Heart right ventricle (tissue), 16 donors: ENCODE results near the gene STYXL1. TPM values are rescaled to one million over a fixed set of nuclear protein-coding genes. Genes with fewer than 3 reads are reported as not detected.

Source experiments
- ATAC-seq, 8 donors: fragments of 200-7000 bp; cut with Tn5 transposase; one replicate each; pipeline ENCODE4 v1.9.1; 2020; ENCODE audit warnings: mild to moderate bottlenecking in 8 of 8, moderate library complexity in 8 of 8, moderate number of reproducible peaks in 1 of 8
- DNase-seq, 2 donors: peaks; one replicate each; pipeline ENCODE4 v3.0.0-alpha.2; 2020
- H3K27ac ChIP-seq, 10 donors: fragments of 200-600 bp; sonication (generic) in 2 of 10; one replicate each; pipeline versions ENCODE4 v1.5.0 to v1.8.0; 2020 to 2022; ENCODE audit warnings: mild to moderate bottlenecking in 3 of 10
- H3K27me3 ChIP-seq, 7 donors: fragments of 200-600 bp; one replicate each; pipeline ENCODE4 v1.8.0; 2021 to 2022; ENCODE audit warnings: mild to moderate bottlenecking in 2 of 7
- H3K36me3 ChIP-seq, 9 donors: fragments of 200-600 bp; sonication (generic) in 1 of 9; one replicate each; pipeline versions ENCODE4 v1.5.0 to v1.8.0; 2020 to 2022; ENCODE audit warnings: mild to moderate bottlenecking in 2 of 9
- H3K4me1 ChIP-seq, 9 donors: fragments of 200-600 bp; sonication (generic) in 1 of 9; one replicate each; pipeline versions ENCODE4 v1.5.0 to v1.8.0; 2020 to 2022; ENCODE audit warnings: mild to moderate bottlenecking in 4 of 9
- H3K4me3 ChIP-seq, 10 donors: fragments of 200-600 bp; sonication (generic) in 2 of 10; one replicate each; pipeline versions ENCODE4 v1.5.0 to v1.8.0; 2020 to 2022; ENCODE audit warnings: mild to moderate bottlenecking in 7 of 10, moderate library complexity in 2 of 10
- H3K9me3 ChIP-seq, 11 donors: fragments of 200-600 bp in 10 of 11; sonication (generic) in 2 of 11; one replicate each; pipeline versions ENCODE4 v1.5.0 to v1.8.0; 2013 to 2022; ENCODE audit warnings: mild to moderate bottlenecking in 2 of 11, control low read depth in 1 of 11, moderate library complexity in 1 of 11
- CTCF ChIP-seq, 9 donors: fragments of 200-600 bp; sonication (generic) in 2 of 9; IDR thresholded peaks; one replicate each; pipeline versions ENCODE4 v1.5.0 to v1.8.0; 2021 to 2022; ENCODE audit warnings: antibody characterized with exemption in 9 of 9, mild to moderate bottlenecking in 5 of 9, moderate library complexity in 1 of 9
- WGBS, 2 donors: extraction: QIAGEN DNeasy Blood & Tissue Kit; methylation state at CpG; one replicate each; pipeline ENCODE4 v1.1.7; 2013; ENCODE audit warnings: inconsistent platforms in 1 of 2; 5-methylcytosine and 5-hydroxymethylcytosine counted together
- intact Hi-C, 10 donors: fragments of 100-400 bp; cut with DNase I; formaldehyde crosslinking; loops; one replicate each; pipeline versions ENCODE4 v1.11.1 to v1.14.2; 2022
- polyA plus RNA-seq, 2 donors: library from polyadenylated mRNA; stranded (reverse); fragments of 200-250 nt; gene quantifications; one replicate each; pipeline ENCODE4 v1.2.3, GENCODE V29; 2013
- total RNA-seq, 10 donors: library from RNA; stranded (reverse); fragmentation: NEBNext Ultra II Directional in 3 of 10; extraction: Animal tissue kit (Norgen Biotek cat#: 25700) in 3 of 10; gene quantifications; one replicate each; pipeline versions ENCODE4 v1.2.1 to v1.2.4, GENCODE V29; 2021 to 2023
- donor health status: Arrhythmogenic right ventricular cardiomyopathy.
- donor health status: ischemic (EF 13 %, LVEDD 7.1; RV severe dilation, severe dysfunction).
- donor health status: healthy with polysubstance abuse.
- donor health status: DM: no; HTN: yes; CAD: no.
- donor health status: DM: no; HTN: no; CAD: no.
- donor health status: ischemic (EF 25% LVEDD 6.9; RV normal size, moderate dysfunction).
- donor health status: ischemic (EF 25% LVEDD 5.7; RV mildly dilated, moderate dysfunction).
- donor health status: healthy.
- donor health status: DM: yes; HTN: yes; CAD: no.
- donor health status: Ischemic cardiomyopathy.
- donor health status: ischemic (EF 35%, LVEDD 5.7; RV mildly dilated, moderate dysfunction).
- donor health status: nonischemic (EF 11% LVEDD 7.7; RV severe dilation, severe dysfunction).
- donor health status: DM: yes; HTN: yes; CAD: no.
- donor health status: PGD.
- donor health status: ischemic (EF 29% LVEDD 5.4; RV normal size, mild dysfunction).
- donor health status: nonischemic (EF 23%, LVEDD 6.1; RV moderate dilation, normal function).

STYXL1 gene
- total and polyA plus RNA-seq, 12 donors: 11.0 to 53.9 (median 17.7) TPM

GRCh38 chr7:76073335-76073990 is 25.7 kb upstream of the STYXL1 start:
- 93% methylated on average over 44 to 45 of the region's 45 CpGs for WGBS, 2 donors
- Histone ChIP-seq H3K9me3 (peaks cover 0 to 15% (median 6%) of the 10 kb centered on the region in 11 donors), H3K27me3 (no peaks in the 10 kb centered on the region), H3K4me1 (peaks cover 0 to 20% (median 10%) of the 10 kb centered on the region in 9 donors), H3K27ac (no peak overlapping the region), H3K36me3 (no peaks in the 10 kb centered on the region), H3K4me3 (no peak overlapping the region)
- TF ChIP-seq CTCF (IDR thresholded peaks at IDR 0.05): no peak
- ATAC-seq (no peak), DNase-seq (no peak)
- intact Hi-C loops: no loop called here

- peaks cover 0 to 21% (median 10%) of the 10 kb centered on the region in 9 donors for H3K4me1 ChIP-seq
- WGBS, 2 donors: 96% methylated on average over 47 of the region's 47 CpGs
- no peak for TF ChIP-seq CTCF (IDR thresholded peaks at IDR 0.05)
- H3K27ac ChIP-seq: no peak overlapping the region
- H3K9me3 ChIP-seq: peaks cover 0 to 15% (median 6%) of the 10 kb centered on the region in 11 donors
- ATAC-seq (no peak), DNase-seq (no peak)
- peaks cover 0 to 4% (median 0%) of the 10 kb centered on the region in 9 donors for H3K36me3 ChIP-seq
- intact Hi-C loops: no loop called here
- H3K27me3 ChIP-seq: no peaks in the 10 kb centered on the region
- no peak overlapping the region for H3K4me3 ChIP-seq
Measured at GRCh38 chr7:76072243-76073148, 24.7 kb upstream of the STYXL1 start.

DNA sequence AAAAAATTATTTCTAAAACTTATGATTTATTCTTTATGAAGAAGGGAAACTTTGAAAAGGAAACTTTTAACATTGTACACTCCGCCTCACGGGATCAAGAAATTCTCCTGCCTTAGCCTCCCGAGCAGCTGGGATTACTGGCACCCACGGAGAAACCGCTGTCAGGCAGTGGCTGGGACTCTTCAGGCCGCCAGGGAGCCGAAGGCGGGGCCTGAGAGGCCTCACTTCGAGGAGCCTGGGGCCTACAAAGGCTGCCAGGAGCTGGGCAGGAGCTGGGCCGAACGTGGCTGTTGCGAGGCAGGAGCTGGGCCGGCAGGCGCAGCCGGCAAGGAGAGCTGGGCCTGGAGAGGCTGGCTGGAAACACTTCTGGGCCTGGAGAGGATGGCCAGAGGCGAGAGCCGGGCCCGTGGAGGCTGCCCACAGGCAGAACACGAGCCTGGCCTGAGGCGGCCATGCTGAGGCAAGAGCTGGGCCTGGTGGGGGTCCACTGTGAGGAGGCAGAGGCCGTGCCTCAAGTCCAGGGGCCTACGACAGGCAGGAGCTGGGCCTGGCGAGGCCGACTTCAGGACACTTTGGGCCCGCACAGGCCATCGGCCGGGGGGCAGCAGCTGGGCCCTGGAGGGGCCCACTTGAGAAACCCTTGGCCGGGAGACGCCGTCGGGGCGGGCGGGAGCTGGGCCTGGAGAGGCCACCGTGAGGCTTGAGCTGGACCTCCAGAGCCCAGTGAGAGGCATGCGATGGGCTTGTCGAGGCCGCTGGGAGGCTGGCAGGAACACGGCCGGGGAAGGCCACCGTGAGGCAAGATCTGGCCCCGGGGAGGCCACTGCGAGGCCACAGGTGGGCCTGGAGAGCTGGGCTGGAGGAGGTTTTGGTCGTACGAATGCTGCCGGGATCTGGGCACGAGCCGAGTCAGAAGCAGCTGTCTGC is 23.8 kb upstream of the STYXL1 start:
- Histone ChIP-seq H3K27ac (peak overlapping the region in 6 of 10 donors; percentile 5 to 62 (median 45)), H3K4me3 (no peak overlapping the region), H3K27me3 (no peaks in the 10 kb centered on the region), H3K9me3 (peaks cover 0 to 15% (median 6%) of the 10 kb centered on the region in 11 donors), H3K36me3 (peaks cover 0 to 13% (median 4%) of the 10 kb centered on the region in 9 donors), H3K4me1 (peaks cover 0 to 31% (median 14%) of the 10 kb centered on the region in 9 donors)
- TF ChIP-seq CTCF (IDR thresholded peaks at IDR 0.05): no peak
- DNase-seq (peak; percentile 23 to 52), ATAC-seq (peak in 4 of 8 donors; percentile 14 to 39 (median 32))
- intact Hi-C loops: no loop called here
- WGBS, 2 donors: 78 to 90% methylated on average over 40 to 47 of the region's 47 CpGs
